ENCODE data around the gene TSPAN5. TPM values are rescaled to one million over a fixed set of nuclear protein-coding genes. Genes with fewer than 3 reads are reported as not detected.
A peak's percentile ranks its signal among the peaks of the same experiment; 100 is the strongest.
"Not testable (repeated sequence)": the region's sequence is repeated elsewhere in the genome, so short reads cannot be mapped to it uniquely, and the experiment has no call there.

Gene TSPAN5
- total and polyA plus RNA-seq, 3 donors from 2014 or later: 27.8 to 57.2 (median 30.8) TPM

- peak; percentile 89 for DNase-seq
- H3K4me1 ChIP-seq: peaks cover 26% of the 10 kb centered on the region
- intact Hi-C loops (cut with DNase I; ENCODE audit: low total_unique reads): no loop called here
- H3K36me3 ChIP-seq (ENCODE audit: low read depth, missing control alignments): no peaks in the 10 kb centered on the region
- no peaks in the 10 kb centered on the region for H3K9me3 ChIP-seq
- H3K27ac ChIP-seq: peak overlapping the region; percentile 26 to 44
- H3K27me3 ChIP-seq: no peaks in the 10 kb centered on the region
- 1 to 2% methylated on average over 19 to 20 of the region's 20 CpGs for WGBS, 2 donors
- peak overlapping the region; percentile 39 to 53 for H3K4me3 ChIP-seq
- TF ChIP-seq CTCF (IDR thresholded peaks at IDR 0.05) (peak; percentile 76 to 82 (median 81)), POLR2A (IDR thresholded peaks at IDR 0.05) (no peak)
These were observed 190.8 kb downstream of the TSPAN5 start for GRCh38 chr4:98467627-98468072.

GRCh38 chr4:98466868-98467599 is 191.4 kb downstream of the TSPAN5 start:
- Histone ChIP-seq H3K4me3 (peak overlapping the region in 1 of 2 donors; percentile 53), H3K27ac (peak overlapping the region in 1 of 2 donors; percentile 44), H3K36me3 (ENCODE audit: low read depth, missing control alignments) (no peaks in the 10 kb centered on the region), H3K9me3 (no peaks in the 10 kb centered on the region), H3K4me1 (peaks cover 26% of the 10 kb centered on the region), H3K27me3 (no peaks in the 10 kb centered on the region)
- intact Hi-C loops (cut with DNase I; ENCODE audit: low total_unique reads): no loop called here
- no peak for DNase-seq
- TF ChIP-seq POLR2A (IDR thresholded peaks at IDR 0.05): no peak
- no peak for TF ChIP-seq CTCF (IDR thresholded peaks at IDR 0.05)
- WGBS, 2 donors: 17 to 18% methylated on average over 8 of the region's 8 CpGs

GRCh38 chr4:98462487-98462886 is 195.9 kb downstream of the TSPAN5 start:
- intact Hi-C loops (cut with DNase I; ENCODE audit: low total_unique reads): no loop called here

GRCh38 chr4:98461121-98461865 is 197.1 kb downstream of the TSPAN5 start:
- H3K9me3 ChIP-seq; H3K27ac ChIP-seq; DNase-seq; H3K36me3 ChIP-seq (ENCODE audit: low read depth, missing control alignments); H3K4me1 ChIP-seq; H3K4me3 ChIP-seq; H3K27me3 ChIP-seq; intact Hi-C loops (cut with DNase I; ENCODE audit: low total_unique reads): not testable (repeated sequence)
- 91 to 92% methylated on average over 2 of the region's 2 CpGs for WGBS, 2 donors

More at GRCh38 chr4:98462487-98462886, 195.9 kb downstream of the TSPAN5 start:
- peaks cover 4% of the 10 kb centered on the region for H3K4me1 ChIP-seq
- H3K9me3 ChIP-seq: no peaks in the 10 kb centered on the region
- H3K27me3 ChIP-seq: no peaks in the 10 kb centered on the region
- no peaks in the 10 kb centered on the region for H3K36me3 ChIP-seq (ENCODE audit: low read depth, missing control alignments)
- no peak for DNase-seq
- H3K4me3 ChIP-seq: no peak overlapping the region
- H3K27ac ChIP-seq: no peak overlapping the region
- no peak for TF ChIP-seq POLR2A (IDR thresholded peaks at IDR 0.05)
- TF ChIP-seq CTCF (IDR thresholded peaks at IDR 0.05): no peak

- DNase-seq; H3K9me3 ChIP-seq; H3K27ac ChIP-seq; H3K4me1 ChIP-seq; H3K36me3 ChIP-seq (ENCODE audit: low read depth, missing control alignments); H3K4me3 ChIP-seq; H3K27me3 ChIP-seq; intact Hi-C loops (cut with DNase I; ENCODE audit: low total_unique reads): not testable (repeated sequence)
- 96 to 97% methylated on average over 9 of the region's 9 CpGs for WGBS, 2 donors
These were observed 201.0 kb downstream of the TSPAN5 start for GRCh38 chr4:98457422-98457821.

Measured in testis (tissue), 3 donors.